Ascending aorta (tissue), 2 donors: ENCODE data around the gene AMBRA1. TPM values are rescaled to one million over a fixed set of nuclear protein-coding genes. Genes with fewer than 3 reads are reported as not detected.

ENCODE experiments used
- DNase-seq, 2 donors: peaks; one replicate each; pipeline ENCODE4 v3.0.0-alpha.2; 2019; ENCODE audit warnings: low spot score in 2 of 2
- H3K27ac ChIP-seq, 2 donors: fragments of 200-600 bp; sonication (generic); one replicate each; pipeline ENCODE4 v1.5.1; 2016 to 2017; ENCODE audit warnings: mild to moderate bottlenecking in 1 of 2
- H3K27me3 ChIP-seq: fragments of 200-600 bp; sonication (generic); one replicate; pipeline ENCODE4 v1.5.1; 2017
- H3K36me3 ChIP-seq, 2 donors: fragments of 200-600 bp; sonication (generic); one replicate each; pipeline ENCODE4 v1.5.1; 2016
- H3K4me1 ChIP-seq, 2 donors: fragments of 200-600 bp; sonication (generic); one replicate each; pipeline ENCODE4 v1.5.1; 2016 to 2017; ENCODE audit warnings: mild to moderate bottlenecking in 1 of 2
- H3K4me3 ChIP-seq, 2 donors: fragments of 200-600 bp; sonication (generic); one replicate each; pipeline ENCODE4 v1.5.1; 2016 to 2017; ENCODE audit warnings: mild to moderate bottlenecking in 1 of 2
- H3K9me3 ChIP-seq, 2 donors: fragments of 200-600 bp; sonication (generic); one replicate each; pipeline ENCODE4 v1.5.1; 2016
- CTCF ChIP-seq, 3 experiments: fragments of 200-600 bp in 2 of 3; fragments of 450-650 bp in 1 of 3; sonication (generic) in 2 of 3; IDR thresholded peaks; one replicate each; pipeline ENCODE4 v1.5.1; 2016 to 2019; ENCODE audit warnings: antibody characterized with exemption in 3 of 3, mild to moderate bottlenecking in 1 of 3, moderate library complexity in 1 of 3
- intact Hi-C: fragments of 100-400 bp; cut with DNase I; formaldehyde crosslinking; loops from one replicate; pipeline ENCODE4 v1.15.1; 2023
- total RNA-seq: library from RNA; depleted of rRNA; stranded (reverse); fragments of >200 nt; gene quantifications from one replicate; pipeline ENCODE4 v1.1.0, GENCODE V29; 2016

AMBRA1 gene
- total RNA-seq, 1 donor from 2014 or later: 12.1 TPM

GRCh38 chr11:46478196-46478595 lies 115.6 kb downstream of the AMBRA1 start:
- intact Hi-C loops: no loop called here
- no peak for DNase-seq
- no peaks in the 10 kb centered on the region for H3K27me3 ChIP-seq
- TF ChIP-seq CTCF (IDR thresholded peaks at IDR 0.05): no peak
- H3K4me3 ChIP-seq: no peak overlapping the region
- H3K27ac ChIP-seq: no peak overlapping the region
- H3K9me3 ChIP-seq: no peaks in the 10 kb centered on the region
- H3K36me3 ChIP-seq: peaks cover 0 to 3% of the 10 kb centered on the region in 2 donors
- no peaks in the 10 kb centered on the region for H3K4me1 ChIP-seq

- DNase-seq: no peak
- intact Hi-C loops: no loop called here
These were observed 116.7 kb downstream of the AMBRA1 start for GRCh38 chr11:46477136-46477535.

GRCh38 chr11:46475926-46476545 lies 117.8 kb downstream of the AMBRA1 start:
- H3K36me3 ChIP-seq: peaks cover 0 to 3% of the 10 kb centered on the region in 2 donors
- H3K27me3 ChIP-seq: no peaks in the 10 kb centered on the region
- no peaks in the 10 kb centered on the region for H3K9me3 ChIP-seq
- no peak for TF ChIP-seq CTCF (IDR thresholded peaks at IDR 0.05)
- H3K4me1 ChIP-seq: peaks cover 0 to 8% of the 10 kb centered on the region in 2 donors
- DNase-seq: no peak
- intact Hi-C loops: no loop called here
- H3K4me3 ChIP-seq: no peak overlapping the region
- no peak overlapping the region for H3K27ac ChIP-seq

More at GRCh38 chr11:46477136-46477535, 116.7 kb downstream of the AMBRA1 start:
- H3K9me3 ChIP-seq: no peaks in the 10 kb centered on the region
- no peak for TF ChIP-seq CTCF (IDR thresholded peaks at IDR 0.05)
- no peaks in the 10 kb centered on the region for H3K27me3 ChIP-seq
- H3K4me3 ChIP-seq: no peak overlapping the region
- H3K4me1 ChIP-seq: peaks cover 0 to under 1% of the 10 kb centered on the region in 2 donors
- no peak overlapping the region for H3K27ac ChIP-seq
- H3K36me3 ChIP-seq: peaks cover 0 to 3% of the 10 kb centered on the region in 2 donors

GRCh38 chr11:46475051-46475925 lies 118.5 kb downstream of the AMBRA1 start:
- Histone ChIP-seq H3K27ac (no peak overlapping the region), H3K4me3 (no peak overlapping the region), H3K4me1 (peaks cover 0 to 8% of the 10 kb centered on the region in 2 donors), H3K9me3 (no peaks in the 10 kb centered on the region), H3K27me3 (no peaks in the 10 kb centered on the region), H3K36me3 (peaks cover 0 to 3% of the 10 kb centered on the region in 2 donors)
- no peak for DNase-seq
- intact Hi-C loops: no loop called here
- no peak for TF ChIP-seq CTCF (IDR thresholded peaks at IDR 0.05)

GRCh38 chr11:46472662-46472994 lies 121.2 kb downstream of the AMBRA1 start:
- no peak overlapping the region for H3K27ac ChIP-seq

More at GRCh38 chr11:46472662-46472994, 121.2 kb downstream of the AMBRA1 start:
- no peak for TF ChIP-seq CTCF (IDR thresholded peaks at IDR 0.05)
- Histone ChIP-seq H3K4me1 (peaks cover 0 to 8% of the 10 kb centered on the region in 2 donors), H3K36me3 (peaks cover 0 to 15% of the 10 kb centered on the region in 2 donors), H3K27me3 (no peaks in the 10 kb centered on the region), H3K9me3 (no peaks in the 10 kb centered on the region), H3K4me3 (no peak overlapping the region)
- intact Hi-C loops: no loop called here
- no peak for DNase-seq
